ENCODE data around the gene RPTOR.

Gene RPTOR

GRCh38 chr17:80892900-80893603 is 348.4 kb downstream of the RPTOR start:
- Histone ChIP-seq H3K4me3 (ENCODE audit: low read length) (no peak overlapping the region), H3K9me3 (ENCODE audit: insufficient read depth, low read depth, low read length) (no peaks in the 10 kb centered on the region), H3K27me3 (ENCODE audit: insufficient read depth, low read length) (no peaks in the 10 kb centered on the region), H3K27ac (ENCODE audit: low read depth, low read length) (no peak overlapping the region), H3K36me3 (ENCODE audit: insufficient read depth, low read length) (peaks cover 27% of the 10 kb centered on the region), H3K9ac (ENCODE audit: low read depth, low read length) (no peak overlapping the region), H3K4me1 (ENCODE audit: insufficient read depth, low read length) (no peaks in the 10 kb centered on the region)
- WGBS = 88% methylated on average over 31 of the region's 31 CpGs

GRCh38 chr17:80893604-80894438 is 349.2 kb downstream of the RPTOR start:
- WGBS = 95% methylated on average over 34 of the region's 34 CpGs
- Histone ChIP-seq H3K4me1 (ENCODE audit: insufficient read depth, low read length) (no peaks in the 10 kb centered on the region), H3K9me3 (ENCODE audit: insufficient read depth, low read depth, low read length) (no peaks in the 10 kb centered on the region), H3K36me3 (ENCODE audit: insufficient read depth, low read length) (peaks cover 27% of the 10 kb centered on the region), H3K4me3 (ENCODE audit: low read length) (no peak overlapping the region), H3K27ac (ENCODE audit: low read depth, low read length) (no peak overlapping the region), H3K27me3 (ENCODE audit: insufficient read depth, low read length) (no peaks in the 10 kb centered on the region), H3K9ac (ENCODE audit: low read depth, low read length) (no peak overlapping the region)

- 96% methylated on average over 4 of the region's 4 CpGs for whole genome bisulfite sequencing
- H3K4me3 ChIP-seq (ENCODE audit: low read length) = no peak overlapping the region
- no peaks in the 10 kb centered on the region for H3K27me3 ChIP-seq (ENCODE audit: insufficient read depth, low read length)
- H3K27ac ChIP-seq (ENCODE audit: low read depth, low read length) = no peak overlapping the region
- no peaks in the 10 kb centered on the region for H3K9me3 ChIP-seq (ENCODE audit: insufficient read depth, low read depth, low read length)
- H3K9ac ChIP-seq (ENCODE audit: low read depth, low read length) = no peak overlapping the region
- H3K36me3 ChIP-seq (ENCODE audit: insufficient read depth, low read length) = peaks cover 27% of the 10 kb centered on the region
- H3K4me1 ChIP-seq (ENCODE audit: insufficient read depth, low read length) = no peaks in the 10 kb centered on the region
These were observed 349.7 kb downstream of the RPTOR start for GRCh38 chr17:80894439-80894721.

GRCh38 chr17:80894726-80895125 is 350.1 kb downstream of the RPTOR start:
- Histone ChIP-seq H3K9me3 (ENCODE audit: insufficient read depth, low read depth, low read length) (no peaks in the 10 kb centered on the region), H3K36me3 (ENCODE audit: insufficient read depth, low read length) (peaks cover 29% of the 10 kb centered on the region), H3K4me1 (ENCODE audit: insufficient read depth, low read length) (no peaks in the 10 kb centered on the region), H3K9ac (ENCODE audit: low read depth, low read length) (no peak overlapping the region), H3K27me3 (ENCODE audit: insufficient read depth, low read length) (no peaks in the 10 kb centered on the region), H3K4me3 (ENCODE audit: low read length) (no peak overlapping the region), H3K27ac (ENCODE audit: low read depth, low read length) (no peak overlapping the region)
- 98% methylated on average over 16 of the region's 16 CpGs for WGBS

- Histone ChIP-seq H3K4me3 (ENCODE audit: low read length) (no peak overlapping the region), H3K27ac (ENCODE audit: low read depth, low read length) (no peak overlapping the region), H3K4me1 (ENCODE audit: insufficient read depth, low read length) (no peaks in the 10 kb centered on the region), H3K27me3 (ENCODE audit: insufficient read depth, low read length) (no peaks in the 10 kb centered on the region), H3K9me3 (ENCODE audit: insufficient read depth, low read depth, low read length) (no peaks in the 10 kb centered on the region), H3K9ac (ENCODE audit: low read depth, low read length) (no peak overlapping the region), H3K36me3 (ENCODE audit: insufficient read depth, low read length) (peaks cover 29% of the 10 kb centered on the region)
- WGBS = 89% methylated on average over 21 of the region's 21 CpGs
These were observed 350.7 kb downstream of the RPTOR start for GRCh38 chr17:80895366-80895765.

- 90% methylated on average over 13 of the region's 13 CpGs for WGBS
- Histone ChIP-seq H3K27ac (ENCODE audit: low read depth, low read length) (no peak overlapping the region), H3K9ac (ENCODE audit: low read depth, low read length) (no peak overlapping the region), H3K9me3 (ENCODE audit: insufficient read depth, low read depth, low read length) (no peaks in the 10 kb centered on the region), H3K4me1 (ENCODE audit: insufficient read depth, low read length) (no peaks in the 10 kb centered on the region), H3K36me3 (ENCODE audit: insufficient read depth, low read length) (peaks cover 25% of the 10 kb centered on the region; the same call in 1 of the 2 replicates), H3K4me3 (ENCODE audit: low read length) (no peak overlapping the region), H3K27me3 (ENCODE audit: insufficient read depth, low read length) (no peaks in the 10 kb centered on the region)
These were observed 354.1 kb downstream of the RPTOR start for GRCh38 chr17:80898716-80899115.

GRCh38 chr17:80899402-80900268 is 355.0 kb downstream of the RPTOR start:
- H3K9me3 ChIP-seq (ENCODE audit: insufficient read depth, low read depth, low read length) = no peaks in the 10 kb centered on the region
- H3K4me1 ChIP-seq (ENCODE audit: insufficient read depth, low read length) = no peaks in the 10 kb centered on the region
- H3K36me3 ChIP-seq (ENCODE audit: insufficient read depth, low read length) = peaks cover 16% of the 10 kb centered on the region; the same call in 1 of the 2 replicates
- H3K27ac ChIP-seq (ENCODE audit: low read depth, low read length) = no peak overlapping the region
- WGBS = 80% methylated on average over 22 of the region's 22 CpGs
- H3K27me3 ChIP-seq (ENCODE audit: insufficient read depth, low read length) = no peaks in the 10 kb centered on the region
- H3K9ac ChIP-seq (ENCODE audit: low read depth, low read length) = no peak overlapping the region
- H3K4me3 ChIP-seq (ENCODE audit: low read length) = no peak overlapping the region

- Histone ChIP-seq H3K4me3 (ENCODE audit: low read length) (no peak overlapping the region), H3K27me3 (ENCODE audit: insufficient read depth, low read length) (no peaks in the 10 kb centered on the region), H3K36me3 (ENCODE audit: insufficient read depth, low read length) (peaks cover 16% of the 10 kb centered on the region; the same call in 1 of the 2 replicates), H3K4me1 (ENCODE audit: insufficient read depth, low read length) (no peaks in the 10 kb centered on the region), H3K9me3 (ENCODE audit: insufficient read depth, low read depth, low read length) (no peaks in the 10 kb centered on the region), H3K9ac (ENCODE audit: low read depth, low read length) (no peak overlapping the region), H3K27ac (ENCODE audit: low read depth, low read length) (no peak overlapping the region)
- WGBS = 92% methylated on average over 4 of the region's 4 CpGs
These were observed 356.7 kb downstream of the RPTOR start for GRCh38 chr17:80901319-80901718.

- no peaks in the 10 kb centered on the region for H3K4me1 ChIP-seq (ENCODE audit: insufficient read depth, low read length)
- no peaks in the 10 kb centered on the region for H3K9me3 ChIP-seq (ENCODE audit: insufficient read depth, low read depth, low read length)
- peaks cover 12% of the 10 kb centered on the region; the same call in 1 of the 2 replicates for H3K36me3 ChIP-seq (ENCODE audit: insufficient read depth, low read length)
- H3K9ac ChIP-seq (ENCODE audit: low read depth, low read length) = no peak overlapping the region
- WGBS = 93% methylated on average over 29 of the region's 29 CpGs
- no peaks in the 10 kb centered on the region for H3K27me3 ChIP-seq (ENCODE audit: insufficient read depth, low read length)
- no peak overlapping the region for H3K27ac ChIP-seq (ENCODE audit: low read depth, low read length)
- no peak overlapping the region for H3K4me3 ChIP-seq (ENCODE audit: low read length)
These were observed 357.7 kb downstream of the RPTOR start for GRCh38 chr17:80902197-80902962.

GRCh38 chr17:80902963-80903611 is 358.4 kb downstream of the RPTOR start:
- no peak overlapping the region for H3K4me3 ChIP-seq (ENCODE audit: low read length)
- no peak overlapping the region for H3K27ac ChIP-seq (ENCODE audit: low read depth, low read length)
- no peaks in the 10 kb centered on the region for H3K27me3 ChIP-seq (ENCODE audit: insufficient read depth, low read length)
- whole genome bisulfite sequencing = 94% methylated on average over 29 of the region's 29 CpGs
- no peaks in the 10 kb centered on the region for H3K4me1 ChIP-seq (ENCODE audit: insufficient read depth, low read length)
- H3K9ac ChIP-seq (ENCODE audit: low read depth, low read length) = no peak overlapping the region
- peaks cover 12% of the 10 kb centered on the region; the same call in 1 of the 2 replicates for H3K36me3 ChIP-seq (ENCODE audit: insufficient read depth, low read length)
- no peaks in the 10 kb centered on the region for H3K9me3 ChIP-seq (ENCODE audit: insufficient read depth, low read depth, low read length)
